Thymus (tissue), 11 donors: ENCODE data around the gene WWP2. TPM values are rescaled to one million over a fixed set of nuclear protein-coding genes. Genes with fewer than 3 reads are reported as not detected.
"Not testable (repeated sequence)": the region's sequence is repeated elsewhere in the genome, so short reads cannot be mapped to it uniquely, and the experiment has no call there.

Source experiments
- DNase-seq, 9 donors: peaks; one replicate each; pipeline ENCODE4 v3.0.0-alpha.2; 2013; ENCODE audit warnings: low spot score in 9 of 9, low read depth in 6 of 9, missing footprints in 1 of 9
- H3K27ac ChIP-seq, 2 donors: one replicate each; pipeline ENCODE4 v1.5.1; 2013; ENCODE audit warnings: control low read depth in 1 of 2, low read depth in 1 of 2, low read length in 1 of 2, mild to moderate bottlenecking in 1 of 2, moderate library complexity in 1 of 2
- H3K27me3 ChIP-seq, 2 donors: one replicate each; pipeline ENCODE4 v1.5.1; 2013; ENCODE audit warnings: low read length in 1 of 2; ENCODE audit not compliant: control insufficient read depth in 2 of 2, insufficient read depth in 1 of 2
- H3K36me3 ChIP-seq, 2 donors: one replicate each; pipeline ENCODE4 v1.5.1; 2013; ENCODE audit warnings: low read length in 1 of 2, mild to moderate bottlenecking in 1 of 2, moderate library complexity in 1 of 2; ENCODE audit not compliant: control insufficient read depth in 2 of 2, insufficient read depth in 2 of 2
- H3K4me1 ChIP-seq, 2 donors: one replicate each; pipeline ENCODE4 v1.5.1; 2013; ENCODE audit warnings: low read length in 2 of 2; ENCODE audit not compliant: control insufficient read depth in 2 of 2, insufficient read depth in 2 of 2
- H3K4me3 ChIP-seq, 2 donors: one replicate each; pipeline ENCODE4 v1.5.1; 2013; ENCODE audit warnings: low read length in 2 of 2, control low read depth in 1 of 2, mild to moderate bottlenecking in 1 of 2
- H3K9me3 ChIP-seq, 2 donors: one replicate each; pipeline ENCODE4 v1.5.1; 2013; ENCODE audit warnings: low read length in 1 of 2, mild to moderate bottlenecking in 1 of 2; ENCODE audit not compliant: control insufficient read depth in 2 of 2, insufficient read depth in 1 of 2
- WGBS: extraction: QIAGEN DNeasy Blood & Tissue Kit; methylation state at CpG from one replicate; pipeline ENCODE4 v1.1.7; 2013; 5-methylcytosine and 5-hydroxymethylcytosine counted together
- polyA plus RNA-seq: library from polyadenylated mRNA; stranded (reverse); fragments of 200-250 nt; gene quantifications from one replicate; pipeline ENCODE4 v1.2.3, GENCODE V29; 2013
- total RNA-seq: library from RNA; stranded (reverse); fragments of 120-200 nt; gene quantifications from one replicate; pipeline ENCODE4 v1.2.4, GENCODE V29; 2013
- donor health status: healthy.

Gene WWP2
- total and polyA plus RNA-seq, 2 donors, result 13.5 to 21.1 TPM

DNA sequence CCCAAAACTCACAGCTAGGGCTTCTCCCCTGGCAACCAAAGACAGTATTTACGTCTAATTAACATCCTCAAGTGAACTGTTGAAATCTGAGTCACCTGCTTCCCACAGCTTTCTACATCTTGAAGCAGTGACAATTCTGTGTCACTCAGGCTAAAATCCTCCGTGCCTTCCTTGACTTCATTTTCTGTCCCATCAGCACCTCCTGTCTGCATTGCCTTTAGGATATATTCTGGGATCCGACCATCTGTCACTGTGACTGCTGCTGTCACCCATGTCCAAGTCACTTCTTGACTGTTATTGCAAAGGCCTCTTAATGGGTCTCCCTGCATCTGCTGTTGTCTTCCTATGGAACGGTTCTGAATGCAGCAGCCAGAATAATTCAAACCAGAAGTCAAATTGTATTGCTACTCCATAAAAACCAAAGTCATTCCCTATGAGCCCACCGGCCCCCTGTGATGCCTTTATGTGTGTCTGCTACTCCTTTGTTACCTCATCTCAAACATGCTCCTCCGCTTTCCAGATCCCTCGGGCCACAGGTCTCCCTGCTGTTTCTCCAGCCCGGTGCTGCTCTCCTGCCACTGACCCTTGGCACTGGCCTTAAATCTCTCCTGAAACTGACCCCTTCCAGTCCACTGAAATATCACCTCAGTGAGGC lies 56.9 kb downstream of the WWP2 start:
- H3K27ac ChIP-seq, result no peak overlapping the region
- H3K36me3 ChIP-seq, result peaks cover 12 to 18% of the 10 kb centered on the region in 2 donors
- H3K27me3 ChIP-seq, result no peaks in the 10 kb centered on the region
- 97% methylated on average over 8 of the region's 8 CpGs for WGBS
- DNase-seq, result no peak
- no peaks in the 10 kb centered on the region for H3K4me1 ChIP-seq
- H3K9me3 ChIP-seq, result no peaks in the 10 kb centered on the region
- H3K4me3 ChIP-seq, result no peak overlapping the region

GRCh38 chr16:69820926-69821541 lies 58.9 kb downstream of the WWP2 start:
- Histone ChIP-seq H3K9me3 (no peaks in the 10 kb centered on the region), H3K4me3 (no peak overlapping the region), H3K27ac (no peak overlapping the region), H3K27me3 (no peaks in the 10 kb centered on the region), H3K36me3 (peaks cover 8 to 16% of the 10 kb centered on the region in 2 donors), H3K4me1 (no peaks in the 10 kb centered on the region)
- WGBS, result 96% methylated on average over 15 of the region's 15 CpGs
- no peak for DNase-seq

DNA sequence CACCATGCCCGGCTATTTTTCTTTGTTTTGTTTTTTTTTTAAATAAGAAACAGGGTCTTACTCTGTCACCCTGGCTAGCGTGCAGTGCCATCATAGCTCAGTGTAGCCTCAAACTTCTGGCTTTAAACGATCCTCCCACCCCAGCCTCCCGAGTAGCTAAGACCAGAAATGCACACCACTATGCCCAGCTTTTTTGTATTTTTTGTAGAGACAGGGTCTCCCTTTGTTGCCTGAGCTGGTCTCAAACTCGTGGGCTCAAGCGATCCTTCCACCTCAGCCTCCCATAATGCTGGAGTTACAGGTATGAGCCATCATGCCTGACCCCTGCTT lies 59.7 kb downstream of the WWP2 start:
- DNase-seq, result no peak
- Histone ChIP-seq H3K27ac (no peak overlapping the region), H3K4me1 (no peaks in the 10 kb centered on the region), H3K4me3 (no peak overlapping the region), H3K36me3 (peaks cover 8 to 16% of the 10 kb centered on the region in 2 donors), H3K9me3 (no peaks in the 10 kb centered on the region), H3K27me3 (no peaks in the 10 kb centered on the region)
- WGBS, result 99% methylated on average over 6 of the region's 6 CpGs

GRCh38 chr16:69822174-69822935 lies 60.2 kb downstream of the WWP2 start:
- 97% methylated on average over 11 of the region's 11 CpGs for whole genome bisulfite sequencing
- Histone ChIP-seq H3K27ac (no peak overlapping the region), H3K4me3 (no peak overlapping the region), H3K27me3 (no peaks in the 10 kb centered on the region), H3K9me3 (no peaks in the 10 kb centered on the region), H3K36me3 (peaks cover 8 to 16% of the 10 kb centered on the region in 2 donors), H3K4me1 (no peaks in the 10 kb centered on the region)
- no peak for DNase-seq

- no peak for DNase-seq
- no peak overlapping the region for H3K4me3 ChIP-seq
- H3K36me3 ChIP-seq, result peaks cover 5 to 13% of the 10 kb centered on the region in 2 donors
- no peaks in the 10 kb centered on the region for H3K27me3 ChIP-seq
- H3K4me1 ChIP-seq, result no peaks in the 10 kb centered on the region
- WGBS, result 78% methylated on average over 10 of the region's 10 CpGs
- H3K27ac ChIP-seq, result no peak overlapping the region
- no peaks in the 10 kb centered on the region for H3K9me3 ChIP-seq
Measured at GRCh38 chr16:69823831-69824563, 61.9 kb downstream of the WWP2 start.

DNA sequence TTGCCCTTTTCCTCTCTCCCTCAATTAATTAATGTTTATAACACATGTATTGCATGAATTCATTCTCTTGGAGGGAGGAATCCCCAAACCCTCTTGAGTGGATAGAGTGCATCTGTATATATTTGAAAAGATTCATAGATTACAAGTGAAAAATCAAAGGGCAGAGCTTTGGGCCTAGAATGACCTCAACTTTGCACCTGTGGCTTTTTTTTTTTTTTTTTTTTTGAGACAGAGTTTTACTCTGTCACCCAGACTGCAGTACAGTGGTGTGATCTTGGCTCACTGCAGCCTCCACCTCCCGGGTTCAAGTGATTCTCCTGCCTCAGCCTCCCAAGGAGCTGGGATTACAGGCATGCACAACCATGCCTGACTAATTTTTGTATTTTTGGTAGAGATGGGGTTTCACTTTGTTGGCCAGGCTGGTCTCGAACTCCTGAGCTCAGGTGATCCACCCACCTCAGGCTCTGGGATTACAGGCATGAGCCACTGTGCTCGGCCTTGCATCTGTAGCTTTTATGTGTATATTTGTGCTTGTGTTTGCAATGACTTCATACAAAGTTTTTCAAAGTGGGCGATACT lies 62.5 kb downstream of the WWP2 start:
- not testable (repeated sequence) for H3K9me3 ChIP-seq, H3K27ac ChIP-seq, H3K4me3 ChIP-seq, H3K27me3 ChIP-seq, H3K4me1 ChIP-seq, DNase-seq
- WGBS, result 97% methylated on average over 4 of the region's 4 CpGs
- peaks cover 10 to 13% of the 10 kb centered on the region in 2 donors for H3K36me3 ChIP-seq

DNA sequence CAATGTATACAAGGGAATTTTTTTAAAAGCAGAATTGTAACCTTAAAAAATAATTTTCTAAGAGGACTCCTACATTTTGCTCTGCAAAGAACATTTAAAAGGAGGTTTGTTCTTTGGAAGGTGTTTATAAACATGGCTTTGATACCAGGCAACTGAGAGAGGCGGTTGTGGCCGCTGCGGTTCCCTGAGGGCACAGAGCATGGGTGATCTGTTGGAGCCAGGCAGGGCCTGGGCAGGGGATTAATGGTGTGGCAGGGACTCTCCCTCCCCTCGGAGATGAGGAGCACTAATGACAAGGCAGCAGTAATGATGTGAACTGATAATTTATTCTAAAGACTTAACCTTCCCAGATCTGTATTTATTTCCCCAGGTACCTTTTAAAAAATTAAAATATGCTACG lies 65.4 kb downstream of the WWP2 start:
- no peak for DNase-seq
- H3K27me3 ChIP-seq, result no peaks in the 10 kb centered on the region
- H3K9me3 ChIP-seq, result no peaks in the 10 kb centered on the region
- H3K4me3 ChIP-seq, result no peak overlapping the region
- peaks cover 6 to 13% of the 10 kb centered on the region in 2 donors for H3K36me3 ChIP-seq
- no peaks in the 10 kb centered on the region for H3K4me1 ChIP-seq
- WGBS, result 96% methylated on average over 5 of the region's 5 CpGs
- no peak overlapping the region for H3K27ac ChIP-seq

DNA sequence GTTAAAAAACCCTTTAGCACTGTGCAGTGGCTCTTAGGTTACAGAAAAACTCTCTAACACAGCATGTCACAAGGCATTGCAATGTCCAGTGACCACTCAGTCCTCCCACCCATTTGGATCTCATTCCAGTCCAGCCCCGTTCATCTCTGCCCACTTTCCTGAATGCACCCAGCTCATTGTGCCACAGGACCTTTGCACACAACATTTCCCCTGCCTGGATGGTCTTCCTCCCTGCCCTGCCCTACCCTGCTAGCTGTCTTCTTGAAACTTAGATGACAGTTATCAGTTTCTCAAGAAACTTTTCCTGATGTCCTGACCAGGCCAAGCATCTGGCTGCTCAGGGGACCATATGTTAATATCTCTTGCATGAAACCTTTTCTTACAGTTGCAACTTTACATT lies 67.2 kb downstream of the WWP2 start:
- H3K4me3 ChIP-seq, result no peak overlapping the region
- no peaks in the 10 kb centered on the region for H3K27me3 ChIP-seq
- H3K27ac ChIP-seq, result no peak overlapping the region
- 94% methylated on average over 1 of the region's 1 CpG for WGBS
- no peaks in the 10 kb centered on the region for H3K9me3 ChIP-seq
- no peaks in the 10 kb centered on the region for H3K4me1 ChIP-seq
- peaks cover 6 to 13% of the 10 kb centered on the region in 2 donors for H3K36me3 ChIP-seq
- no peak for DNase-seq
